ENCODE measurements around the gene LEO1. TPM values are rescaled to one million over a fixed set of nuclear protein-coding genes. Genes with fewer than 3 reads are reported as not detected.

LEO1 gene
- total RNA-seq, 2 donors from 2014 or later, result 23.7 to 25.3 TPM

- ATAC-seq (no peak), DNase-seq (no peak)
- intact Hi-C loops (cut with DNase I, micrococcal nuclease), result no loop called here
Observed at GRCh38 chr15:51939216-51939615, 32.4 kb downstream of the LEO1 start.

DNA sequence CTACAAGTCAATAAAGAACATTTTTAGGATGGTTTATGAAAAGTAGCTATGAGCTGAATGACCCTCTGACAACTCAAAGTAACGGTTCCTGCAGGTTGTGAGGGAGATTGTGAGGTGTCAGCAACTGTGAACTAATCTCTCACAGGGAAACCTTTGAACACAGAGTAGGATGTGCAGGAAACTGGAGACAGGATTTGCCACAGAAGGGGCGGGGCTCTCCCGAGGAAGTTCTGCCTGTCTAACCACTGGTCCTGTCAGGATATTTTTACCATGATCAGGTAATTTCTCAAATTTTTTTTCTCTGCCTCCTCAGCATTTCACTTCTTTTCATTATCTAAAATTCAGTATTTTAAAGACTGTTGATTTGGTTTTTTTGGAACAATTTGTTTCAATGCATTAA, 33.3 kb downstream of the LEO1 start:
- ATAC-seq (peak; percentile 58), DNase-seq (no peak)
- intact Hi-C loops (cut with DNase I, micrococcal nuclease), result no loop called here

GRCh38 chr15:51936105-51936478, 35.5 kb downstream of the LEO1 start:
- intact Hi-C loops (cut with DNase I, micrococcal nuclease), result no loop called here
- ATAC-seq (no peak), DNase-seq (no peak)

GRCh38 chr15:51935466-51936104, 36.0 kb downstream of the LEO1 start:
- intact Hi-C loops (cut with DNase I, micrococcal nuclease), result no loop called here
- DNase-seq, result no peak
- ATAC-seq, result no peak

- DNase-seq, result no peak
- intact Hi-C loops (cut with DNase I, micrococcal nuclease), result no loop called here
- no peak for ATAC-seq
Observed at GRCh38 chr15:51932161-51932560, 39.4 kb downstream of the LEO1 start.

DNA sequence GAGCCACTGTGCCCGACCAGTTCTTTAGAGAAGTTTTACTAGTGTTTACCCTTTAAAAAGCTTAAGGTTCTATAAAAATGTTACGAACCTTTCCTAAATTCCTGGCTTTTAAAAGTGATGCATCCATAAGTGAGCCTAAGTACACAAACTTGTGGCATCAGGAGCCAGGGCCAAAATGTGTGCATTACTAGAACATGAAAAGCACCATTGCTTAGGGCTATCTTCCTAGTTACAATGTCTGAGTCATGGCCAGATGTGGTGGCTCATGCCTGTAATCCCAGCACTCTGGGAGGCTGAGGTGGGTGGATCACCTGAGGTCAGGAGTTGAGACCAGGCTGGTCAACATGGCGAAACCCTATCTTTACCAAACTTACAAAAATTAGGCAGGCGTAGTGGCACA, 39.9 kb downstream of the LEO1 start:
- no peak for DNase-seq
- no peak for ATAC-seq
- intact Hi-C loops (cut with DNase I, micrococcal nuclease), result no loop called here

- intact Hi-C loops (cut with DNase I, micrococcal nuclease), result no loop called here
- ATAC-seq, result no peak
Observed at GRCh38 chr15:51931016-51931415, 40.6 kb downstream of the LEO1 start.

GRCh38 chr15:51926809-51927208, 44.8 kb downstream of the LEO1 start:
- DNase-seq, result no peak
- intact Hi-C loops (cut with DNase I, micrococcal nuclease), result no loop called here
- no peak for ATAC-seq

More at GRCh38 chr15:51931016-51931415, 40.6 kb downstream of the LEO1 start:
- DNase-seq, result no peak

DNA sequence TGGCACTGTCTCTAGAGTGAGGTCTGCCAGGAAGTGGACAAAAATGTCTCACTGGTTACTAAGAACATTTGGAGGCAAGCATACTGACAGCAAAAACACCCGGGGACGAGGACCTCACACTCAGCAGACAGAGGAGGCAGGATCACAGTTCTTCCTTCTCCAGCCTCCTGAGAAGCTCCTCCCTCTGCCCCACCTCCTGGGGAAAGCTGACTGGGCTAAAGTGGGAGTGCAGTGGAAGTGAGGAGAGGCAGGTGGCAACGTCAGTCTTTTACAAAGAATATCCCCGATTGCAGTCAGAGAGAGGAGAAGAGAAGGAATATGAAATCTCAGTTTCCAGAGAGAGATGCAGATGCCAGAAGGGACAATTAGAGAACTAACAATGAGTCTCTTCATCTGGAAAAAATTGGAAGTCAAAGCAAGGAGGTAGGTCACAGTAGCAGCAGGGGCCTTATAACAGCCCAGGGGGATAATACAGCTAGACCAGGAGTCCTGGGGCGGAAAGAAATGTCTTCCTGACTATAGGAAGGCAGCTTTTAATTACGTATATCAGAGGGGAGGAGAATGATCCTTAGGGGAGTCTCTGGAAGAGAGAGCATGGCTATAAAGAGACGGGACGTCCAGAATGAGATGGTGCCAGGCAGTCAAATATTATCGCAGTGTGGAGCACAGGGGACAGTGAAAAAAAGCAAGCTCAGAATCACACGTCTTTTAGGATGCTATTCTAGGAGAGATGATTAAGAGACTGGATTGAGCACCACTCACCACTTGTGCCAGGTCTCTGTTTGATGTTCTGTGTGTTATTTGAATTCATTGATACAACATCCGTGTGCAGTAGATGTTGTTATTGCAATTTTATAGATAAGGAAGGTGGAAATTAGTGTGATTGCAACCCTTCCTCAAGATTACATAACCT, 47.2 kb downstream of the LEO1 start:
- intact Hi-C loops (cut with DNase I, micrococcal nuclease), result no loop called here
- peak; percentile 59 for ATAC-seq
- DNase-seq, result no peak

DNA sequence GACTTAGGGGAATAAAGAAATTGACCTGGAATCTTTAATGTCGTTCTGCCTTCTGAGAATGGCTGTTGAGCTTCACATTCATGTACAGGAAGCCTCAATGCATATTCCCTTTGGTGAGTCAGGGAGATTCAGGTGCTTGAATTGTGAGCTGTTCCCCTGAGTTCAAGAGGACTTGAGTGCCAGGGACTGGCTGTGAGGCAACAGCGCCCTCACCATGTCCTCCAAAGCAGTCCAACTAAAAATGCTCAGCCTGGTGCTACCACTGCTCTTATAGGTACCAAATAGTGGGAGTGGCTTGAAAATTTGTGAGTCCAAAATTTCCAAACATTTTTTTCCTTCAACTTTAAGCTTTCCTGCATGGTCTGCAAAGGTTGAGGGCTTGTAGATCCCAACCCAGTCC, 54.1 kb downstream of the LEO1 start:
- ATAC-seq (peak; percentile 66), DNase-seq (no peak)
- intact Hi-C loops (cut with DNase I, micrococcal nuclease), result no loop called here

- ATAC-seq (no peak), DNase-seq (no peak)
- intact Hi-C loops (cut with DNase I, micrococcal nuclease), result no loop called here
Observed at GRCh38 chr15:51912528-51912927, 59.0 kb downstream of the LEO1 start.

GRCh38 chr15:51909584-51909983, 62.0 kb downstream of the LEO1 start:
- intact Hi-C loops (cut with DNase I, micrococcal nuclease), result no loop called here
- ATAC-seq (no peak), DNase-seq (no peak)

GRCh38 chr15:51908316-51908715, 63.3 kb downstream of the LEO1 start:
- no peak for DNase-seq

DNA sequence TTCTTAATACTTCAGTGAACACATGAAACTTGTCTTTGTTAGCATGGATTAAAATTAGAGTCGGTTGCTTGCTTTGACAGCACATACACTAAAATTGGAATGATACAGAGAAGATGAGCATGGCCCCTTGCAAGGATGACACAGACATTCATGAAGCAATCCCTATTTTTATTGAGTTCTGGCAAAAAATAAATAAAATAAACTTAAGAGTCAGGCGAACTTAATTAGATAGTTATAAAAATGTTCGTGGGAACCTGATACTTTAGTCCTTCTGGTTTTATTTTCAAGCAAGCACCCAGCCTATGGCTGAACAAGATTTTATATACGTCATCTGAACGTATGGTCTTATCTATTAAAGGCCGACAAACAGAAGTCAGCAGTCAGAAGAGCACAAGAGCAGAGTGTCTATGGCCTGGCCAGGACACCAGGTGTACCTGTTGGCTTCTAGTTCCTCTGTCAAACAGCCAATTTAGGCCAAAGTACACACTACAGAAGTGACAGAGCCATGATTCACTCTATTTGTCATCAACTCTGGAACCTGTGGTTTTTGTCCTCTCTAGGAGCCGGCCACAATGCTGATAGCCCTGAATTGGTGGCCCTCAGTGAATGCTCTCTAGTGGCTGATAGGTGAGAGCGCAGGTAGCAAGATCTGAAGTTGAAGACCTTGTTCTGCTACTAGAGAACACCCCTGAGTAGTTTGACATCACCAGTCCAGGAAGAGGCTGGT, 64.3 kb downstream of the LEO1 start:
- intact Hi-C loops (cut with DNase I, micrococcal nuclease), result no loop called here
- ATAC-seq (peak; percentile 93), DNase-seq (peak in 1 of 2 donors; percentile 31)

More at GRCh38 chr15:51908316-51908715, 63.3 kb downstream of the LEO1 start:
- ATAC-seq, result no peak
- intact Hi-C loops (cut with DNase I, micrococcal nuclease), result no loop called here

GRCh38 chr15:51904931-51905330, 66.6 kb downstream of the LEO1 start:
- intact Hi-C loops (cut with DNase I, micrococcal nuclease), result no loop called here
- DNase-seq (no peak), ATAC-seq (no peak)

- no peak for DNase-seq
- intact Hi-C loops (cut with DNase I, micrococcal nuclease), result no loop called here
- ATAC-seq, result no peak
Observed at GRCh38 chr15:51904421-51904820, 67.2 kb downstream of the LEO1 start.

DNA sequence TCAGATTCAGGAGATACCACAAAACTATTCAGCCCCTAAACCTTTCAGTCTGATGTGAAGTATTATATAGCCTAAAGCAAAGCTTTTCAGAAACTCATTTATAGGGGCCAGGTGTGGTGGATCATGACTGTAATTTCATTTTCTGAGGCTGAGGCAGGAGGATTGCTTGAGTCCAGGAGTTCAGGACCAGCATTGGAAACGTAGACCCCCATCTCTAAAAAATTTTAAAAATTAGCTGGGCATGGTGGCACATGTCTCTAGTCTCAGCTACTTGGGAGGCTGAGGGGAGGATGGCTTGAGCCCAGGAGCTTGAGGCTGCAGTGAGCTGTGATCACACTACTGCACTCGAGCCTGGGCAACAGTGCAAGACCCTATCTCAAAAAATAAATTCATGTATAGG, 82.1 kb downstream of the LEO1 start:
- DNase-seq, result no peak
- intact Hi-C loops (cut with DNase I, micrococcal nuclease), result no loop called here
- no peak for ATAC-seq

- peak; percentile 42 for ATAC-seq
- DNase-seq, result no peak
- intact Hi-C loops (cut with DNase I, micrococcal nuclease), result no loop called here
Observed at GRCh38 chr15:51888593-51889195, 82.9 kb downstream of the LEO1 start.
